HTR-8/SVneo (cell line): ENCODE measurements around the gene STOM.
A peak's percentile ranks its signal among the peaks of the same experiment; 100 is the strongest.

Experiments
- DNase-seq: peaks from one replicate; pipeline ENCODE4 v3.0.0; 2011; ENCODE audit warnings: low spot score, mixed read lengths; ENCODE audit not compliant: insufficient read length
- FAIRE-seq: peaks from 2 replicates; lab custom pipeline; 2011; peaks lifted over from hg19 to GRCh38; lab: Jason Lieb, UNC

Gene STOM

GRCh38 chr9:121323449-121324151 lies 46.5 kb downstream of the STOM start:
- FAIRE-seq (no peak), DNase-seq (no peak)

- FAIRE-seq (no peak), DNase-seq (no peak)
Measured at GRCh38 chr9:121322737-121323448, 47.2 kb downstream of the STOM start.

GRCh38 chr9:121322037-121322736 lies 47.9 kb downstream of the STOM start:
- FAIRE-seq = no peak

GRCh38 chr9:121321016-121321503 lies 49.0 kb downstream of the STOM start:
- no peak for DNase-seq
- FAIRE-seq = no peak

More at GRCh38 chr9:121322037-121322736, 47.9 kb downstream of the STOM start:
- DNase-seq = peak; percentile 50

GRCh38 chr9:121319383-121319780 lies 50.7 kb downstream of the STOM start:
- DNase-seq = no peak
- no peak for FAIRE-seq

- FAIRE-seq (no peak), DNase-seq (no peak)
Measured at GRCh38 chr9:121318631-121319382, 51.2 kb downstream of the STOM start.

GRCh38 chr9:121317737-121318630 lies 52.1 kb downstream of the STOM start:
- FAIRE-seq (no peak), DNase-seq (no peak)

GRCh38 chr9:121316852-121317373 lies 53.1 kb downstream of the STOM start:
- FAIRE-seq (no peak), DNase-seq (no peak)

- no peak for DNase-seq
- no peak for FAIRE-seq
Measured at GRCh38 chr9:121316378-121316777, 53.7 kb downstream of the STOM start.

- no peak for DNase-seq
- no peak for FAIRE-seq
Measured at GRCh38 chr9:121313458-121314152, 56.4 kb downstream of the STOM start.

- no peak for FAIRE-seq
Measured at GRCh38 chr9:121312169-121312568, 57.9 kb downstream of the STOM start.

GRCh38 chr9:121310571-121310970 lies 59.5 kb downstream of the STOM start:
- FAIRE-seq (no peak), DNase-seq (no peak)

More at GRCh38 chr9:121312169-121312568, 57.9 kb downstream of the STOM start:
- DNase-seq = no peak

GRCh38 chr9:121309833-121310425 lies 60.1 kb downstream of the STOM start:
- FAIRE-seq (no peak), DNase-seq (no peak)

- DNase-seq (no peak), FAIRE-seq (no peak)
Measured at GRCh38 chr9:121309171-121309570, 60.9 kb downstream of the STOM start.

GRCh38 chr9:121308765-121309164 lies 61.3 kb downstream of the STOM start:
- DNase-seq (no peak), FAIRE-seq (no peak)

- no peak for FAIRE-seq
- no peak for DNase-seq
Measured at GRCh38 chr9:121307976-121308375, 62.1 kb downstream of the STOM start.

- no peak for FAIRE-seq
- no peak for DNase-seq
Measured at GRCh38 chr9:121305269-121305994, 64.6 kb downstream of the STOM start.
